ENCODE results near the gene LRRC3B.

The LRRC3B gene

GRCh38 chr3:26621906-26622620, 509 bp upstream of the LRRC3B start:
- Histone ChIP-seq H3K36me3 (replicated peaks) (no peaks in the 10 kb centered on the region), H3K4me1 (no peaks in the 10 kb centered on the region), H3K4me3 (no peak overlapping the region), H3K9me3 (no peaks in the 10 kb centered on the region), H3K27me3 (ENCODE audit: low read depth) (peaks cover 44% of the 10 kb centered on the region)
- in situ Hi-C loops (cut with MboI; ENCODE audit: low sequenced_read_pairs) = no loop called here
- no peak for DNase-seq (ENCODE audit: low spot score in 2 of 2)

DNA sequence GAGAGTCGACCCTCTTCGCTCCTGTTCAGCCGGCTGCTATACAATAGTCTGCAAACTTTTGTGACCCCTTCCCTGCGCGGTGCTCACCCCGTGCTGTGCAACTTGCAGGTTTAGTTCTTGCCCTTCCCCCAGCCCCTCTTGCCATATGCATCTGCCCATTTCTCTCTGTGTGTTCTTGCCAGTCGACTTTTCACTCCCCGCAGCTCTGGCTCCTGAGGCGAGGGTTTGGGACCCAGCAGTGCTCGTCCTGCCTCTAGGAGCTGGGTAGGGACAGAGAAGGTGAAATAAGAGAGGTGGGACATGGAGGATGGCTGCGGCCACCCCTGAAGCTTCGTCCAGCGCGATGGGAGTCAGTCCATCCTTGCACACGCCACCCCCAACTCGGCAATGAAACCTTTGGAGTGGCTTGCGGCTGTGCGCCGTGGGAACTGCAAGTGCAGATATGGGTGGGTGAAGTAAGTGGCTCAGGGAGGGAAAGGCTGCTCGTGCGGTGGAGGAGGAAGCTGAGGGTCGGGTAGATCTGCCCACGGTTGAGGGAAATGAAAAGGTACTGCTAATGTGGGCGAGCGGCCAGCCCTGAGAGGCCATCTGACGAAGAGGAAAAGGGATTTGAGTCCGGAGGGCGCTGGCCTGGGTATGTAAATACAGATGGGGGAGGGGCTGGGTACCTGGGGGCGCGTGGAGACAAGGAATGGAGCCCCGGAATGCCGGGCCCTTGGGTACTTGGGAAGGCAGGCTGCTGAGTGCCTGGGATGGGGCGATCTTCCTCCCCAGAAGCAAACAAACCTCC, 1.0 kb downstream of the LRRC3B start:
- Histone ChIP-seq H3K36me3 (replicated peaks) (no peaks in the 10 kb centered on the region), H3K4me1 (no peaks in the 10 kb centered on the region), H3K4me3 (no peak overlapping the region), H3K27me3 (ENCODE audit: low read depth) (peaks cover 44% of the 10 kb centered on the region), H3K9me3 (no peaks in the 10 kb centered on the region)
- in situ Hi-C loops (cut with MboI; ENCODE audit: low sequenced_read_pairs) = no loop called here
- no peak for DNase-seq (ENCODE audit: low spot score in 2 of 2)

DNA sequence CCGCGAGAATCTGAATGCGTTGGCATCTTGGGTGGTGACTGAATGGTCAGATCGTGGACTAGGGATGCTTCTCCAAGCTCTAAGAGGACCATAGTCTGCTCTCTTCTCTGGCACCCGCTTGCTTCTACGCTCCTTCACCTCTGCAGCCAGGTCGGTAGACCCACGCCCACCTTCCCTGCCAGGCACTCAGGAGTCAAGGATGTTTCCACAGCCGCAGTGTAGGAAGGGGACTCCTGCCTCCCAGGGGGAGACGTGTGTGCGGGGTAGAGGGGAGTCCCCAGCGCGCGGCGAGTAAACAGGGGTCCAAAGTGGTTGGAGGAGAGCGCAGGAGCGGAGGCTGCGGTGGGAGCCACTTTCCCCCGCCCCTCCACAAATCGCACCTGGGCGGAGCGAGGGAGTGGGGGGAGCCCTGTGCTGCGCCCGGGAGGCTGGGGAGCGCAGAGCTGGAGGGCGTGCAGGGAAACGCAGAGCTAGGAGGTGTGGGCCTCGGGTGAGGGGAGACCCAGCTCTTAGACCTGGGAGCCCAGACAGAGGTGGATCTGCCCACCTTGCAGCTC, 1.7 kb downstream of the LRRC3B start:
- no peak for DNase-seq (ENCODE audit: low spot score in 2 of 2)
- no peaks in the 10 kb centered on the region for H3K9me3 ChIP-seq
- H3K36me3 ChIP-seq (replicated peaks) = no peaks in the 10 kb centered on the region
- H3K4me3 ChIP-seq = no peak overlapping the region
- peaks cover 44% of the 10 kb centered on the region for H3K27me3 ChIP-seq (ENCODE audit: low read depth)
- in situ Hi-C loops (cut with MboI; ENCODE audit: low sequenced_read_pairs) = no loop called here
- H3K4me1 ChIP-seq = no peaks in the 10 kb centered on the region

DNA sequence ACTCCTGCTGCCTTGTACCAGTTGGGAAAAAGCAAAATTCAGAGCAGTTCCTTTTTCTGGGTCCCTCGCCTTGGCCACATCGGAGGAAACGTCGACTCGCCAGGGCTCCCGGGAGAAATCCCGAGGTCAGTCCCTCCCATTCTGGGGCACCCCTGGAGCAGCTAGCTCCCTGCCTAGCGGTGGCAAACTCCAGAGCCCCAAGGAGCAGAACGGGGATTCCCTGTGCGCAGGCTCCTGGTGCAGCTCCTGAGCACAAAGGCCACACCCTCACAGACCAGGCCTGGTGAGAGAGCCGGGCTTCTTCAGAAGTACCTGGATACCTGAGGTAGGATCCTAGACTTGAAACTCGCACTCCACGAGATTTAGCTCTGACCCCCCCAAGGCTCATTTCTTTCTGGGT, 2.6 kb downstream of the LRRC3B start:
- no peak overlapping the region for H3K4me3 ChIP-seq
- H3K36me3 ChIP-seq (replicated peaks) = no peaks in the 10 kb centered on the region
- no peak for DNase-seq (ENCODE audit: low spot score in 2 of 2)
- no peaks in the 10 kb centered on the region for H3K4me1 ChIP-seq
- H3K27me3 ChIP-seq (ENCODE audit: low read depth) = peaks cover 44% of the 10 kb centered on the region
- in situ Hi-C loops (cut with MboI; ENCODE audit: low sequenced_read_pairs) = no loop called here
- no peaks in the 10 kb centered on the region for H3K9me3 ChIP-seq

- no peak for DNase-seq (ENCODE audit: low spot score in 2 of 2)
- in situ Hi-C loops (cut with MboI; ENCODE audit: low sequenced_read_pairs) = no loop called here
- H3K27me3 ChIP-seq (ENCODE audit: low read depth) = peaks cover 34% of the 10 kb centered on the region
Measured at GRCh38 chr3:26627080-26627479, 4.5 kb downstream of the LRRC3B start.

GRCh38 chr3:26628915-26629314, 6.3 kb downstream of the LRRC3B start:
- peaks cover 18% of the 10 kb centered on the region for H3K27me3 ChIP-seq (ENCODE audit: low read depth)
- in situ Hi-C loops (cut with MboI; ENCODE audit: low sequenced_read_pairs) = no loop called here

More at GRCh38 chr3:26627080-26627479, 4.5 kb downstream of the LRRC3B start:
- Histone ChIP-seq H3K4me3 (no peak overlapping the region), H3K4me1 (no peaks in the 10 kb centered on the region), H3K9me3 (no peaks in the 10 kb centered on the region), H3K36me3 (replicated peaks) (no peaks in the 10 kb centered on the region)

DNA sequence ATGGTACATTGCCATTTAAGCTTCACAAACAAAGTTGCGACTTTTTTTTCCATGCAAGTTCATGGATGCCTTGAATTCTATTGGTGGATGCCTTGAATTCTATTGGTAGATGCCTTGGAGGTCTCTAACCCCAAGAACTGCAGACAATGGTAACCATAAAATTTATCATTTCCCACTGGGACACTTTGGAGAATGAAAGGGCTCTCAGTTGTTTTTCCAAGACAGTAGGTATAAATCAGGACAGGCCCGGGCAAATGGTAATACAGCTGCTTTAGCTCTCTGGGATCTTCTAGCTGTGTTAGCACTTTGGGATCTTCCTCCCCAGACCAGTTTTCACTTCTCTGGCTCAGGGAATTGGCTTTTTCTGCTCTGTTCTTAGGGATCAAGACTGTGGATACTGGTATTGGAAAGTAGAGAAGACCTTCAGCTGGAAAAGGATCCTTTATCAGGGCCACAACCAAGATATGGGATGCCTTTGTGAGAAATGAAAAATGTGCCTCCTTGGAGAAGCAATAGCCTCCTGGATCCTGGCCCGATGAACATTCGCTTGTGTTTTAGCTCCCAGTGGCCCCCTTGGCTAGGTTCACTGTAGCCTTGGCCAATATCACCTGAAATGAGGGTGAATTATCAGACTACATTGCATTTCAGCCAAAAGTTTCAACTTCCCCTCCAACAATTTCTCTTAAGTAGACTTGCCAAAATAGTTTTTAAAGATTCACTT, 8.3 kb downstream of the LRRC3B start:
- H3K27me3 ChIP-seq (ENCODE audit: low read depth) = peaks cover 4% of the 10 kb centered on the region; the same call in 1 of the 2 replicates
- H3K4me3 ChIP-seq = no peak overlapping the region
- H3K9me3 ChIP-seq = no peaks in the 10 kb centered on the region
- H3K4me1 ChIP-seq = no peaks in the 10 kb centered on the region
- H3K36me3 ChIP-seq (replicated peaks) = no peaks in the 10 kb centered on the region
- in situ Hi-C loops (cut with MboI; ENCODE audit: low sequenced_read_pairs) = no loop called here
- DNase-seq (ENCODE audit: low spot score in 2 of 2) = no peak

More at GRCh38 chr3:26628915-26629314, 6.3 kb downstream of the LRRC3B start:
- H3K9me3 ChIP-seq = no peaks in the 10 kb centered on the region
- no peak overlapping the region for H3K4me3 ChIP-seq
- H3K4me1 ChIP-seq = no peaks in the 10 kb centered on the region
- no peaks in the 10 kb centered on the region for H3K36me3 ChIP-seq (replicated peaks)
- DNase-seq (ENCODE audit: low spot score in 2 of 2) = no peak

DNA sequence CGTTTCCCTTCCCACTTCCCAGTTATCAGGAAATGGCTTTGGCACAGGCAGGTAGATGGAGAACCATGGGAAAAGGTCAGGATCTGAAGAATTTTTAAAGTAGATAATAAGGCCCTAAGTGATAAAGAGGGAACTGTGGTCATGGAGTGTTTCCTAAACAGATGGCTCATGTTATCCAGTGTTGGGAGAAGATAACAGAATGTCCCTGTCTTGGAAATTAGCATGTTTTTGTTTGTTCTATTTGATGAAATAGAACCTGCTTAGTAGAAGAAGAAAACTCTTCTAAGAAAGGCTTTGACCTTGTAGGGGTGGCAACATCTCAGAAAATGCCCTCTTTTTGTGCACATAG, 8.8 kb downstream of the LRRC3B start:
- no peak for DNase-seq (ENCODE audit: low spot score in 2 of 2)
- H3K4me3 ChIP-seq = no peak overlapping the region
- no peaks in the 10 kb centered on the region for H3K4me1 ChIP-seq
- peaks cover under 1% of the 10 kb centered on the region; the same call in 1 of the 2 replicates for H3K27me3 ChIP-seq (ENCODE audit: low read depth)
- no peaks in the 10 kb centered on the region for H3K9me3 ChIP-seq
- in situ Hi-C loops (cut with MboI; ENCODE audit: low sequenced_read_pairs) = no loop called here
- H3K36me3 ChIP-seq (replicated peaks) = no peaks in the 10 kb centered on the region

GRCh38 chr3:26634601-26635000, 12.0 kb downstream of the LRRC3B start:
- H3K27me3 ChIP-seq (ENCODE audit: low read depth) = no peaks in the 10 kb centered on the region
- H3K9me3 ChIP-seq = no peaks in the 10 kb centered on the region
- in situ Hi-C loops (cut with MboI; ENCODE audit: low sequenced_read_pairs) = no loop called here
- no peaks in the 10 kb centered on the region for H3K4me1 ChIP-seq
- H3K36me3 ChIP-seq (replicated peaks) = no peaks in the 10 kb centered on the region
- H3K4me3 ChIP-seq = no peak overlapping the region
- DNase-seq (ENCODE audit: low spot score in 2 of 2) = no peak

DNA sequence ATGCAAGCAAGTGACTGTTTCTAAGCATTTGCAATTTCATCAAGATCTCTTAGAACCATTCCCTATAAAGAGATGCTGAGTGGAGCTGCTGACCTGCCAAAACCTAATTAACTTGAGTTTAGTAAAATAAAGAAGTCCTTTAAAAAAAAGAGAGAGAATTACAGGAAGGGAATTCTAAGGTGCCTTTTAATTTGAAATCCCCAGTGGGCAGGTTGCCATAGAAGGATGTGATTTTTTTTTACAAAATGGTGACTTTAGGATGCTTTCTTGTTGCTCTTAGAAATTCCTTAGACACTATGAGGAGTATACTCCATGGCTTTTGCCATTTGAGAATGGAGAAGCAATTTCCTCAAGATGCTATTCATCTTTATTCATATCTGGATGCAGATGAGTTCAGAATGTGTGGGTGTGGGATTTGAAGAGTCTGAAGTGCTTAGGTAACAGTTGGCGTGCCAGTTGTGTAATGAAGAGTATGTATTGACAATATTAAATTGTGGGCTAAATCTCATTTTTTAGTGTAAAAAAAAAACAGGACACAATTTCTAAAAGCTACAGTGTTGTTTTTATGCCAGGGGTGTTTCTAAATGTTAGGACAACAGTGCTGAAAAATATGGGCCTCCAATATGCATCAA, 13.6 kb downstream of the LRRC3B start:
- no peaks in the 10 kb centered on the region for H3K27me3 ChIP-seq (ENCODE audit: low read depth)
- H3K36me3 ChIP-seq (replicated peaks) = no peaks in the 10 kb centered on the region
- H3K4me3 ChIP-seq = no peak overlapping the region
- H3K4me1 ChIP-seq = no peaks in the 10 kb centered on the region
- DNase-seq (ENCODE audit: low spot score in 2 of 2) = no peak
- no peaks in the 10 kb centered on the region for H3K9me3 ChIP-seq
- in situ Hi-C loops (cut with MboI; ENCODE audit: low sequenced_read_pairs) = no loop called here

- in situ Hi-C loops (cut with MboI; ENCODE audit: low sequenced_read_pairs) = no loop called here
Measured at GRCh38 chr3:26637698-26638097, 15.1 kb downstream of the LRRC3B start.

DNA sequence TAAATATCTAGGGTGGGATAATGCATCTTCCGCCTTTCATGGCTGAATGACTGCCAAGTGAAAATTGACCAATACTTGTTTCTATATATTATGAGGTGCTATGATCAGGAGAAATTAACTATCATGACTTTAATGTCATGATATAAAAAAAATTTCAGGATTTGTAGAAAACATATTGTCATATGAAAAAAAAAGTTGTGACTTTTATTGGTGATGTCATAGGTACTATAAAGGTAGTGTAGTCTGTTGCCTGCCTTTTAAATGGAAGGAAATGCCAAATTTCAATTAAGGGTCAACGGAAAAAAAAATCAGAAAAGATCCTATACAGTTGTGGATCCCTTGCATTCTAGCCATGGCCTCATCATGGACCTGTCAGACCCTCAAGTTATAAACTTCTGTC, 15.5 kb downstream of the LRRC3B start:
- in situ Hi-C loops (cut with MboI; ENCODE audit: low sequenced_read_pairs) = no loop called here
- no peaks in the 10 kb centered on the region for H3K36me3 ChIP-seq (replicated peaks)
- no peak overlapping the region for H3K4me3 ChIP-seq
- H3K4me1 ChIP-seq = no peaks in the 10 kb centered on the region
- no peaks in the 10 kb centered on the region for H3K27me3 ChIP-seq (ENCODE audit: low read depth)
- no peaks in the 10 kb centered on the region for H3K9me3 ChIP-seq
- no peak for DNase-seq (ENCODE audit: low spot score in 2 of 2)

More at GRCh38 chr3:26637698-26638097, 15.1 kb downstream of the LRRC3B start:
- H3K4me1 ChIP-seq = no peaks in the 10 kb centered on the region
- no peak for DNase-seq (ENCODE audit: low spot score in 2 of 2)
- no peaks in the 10 kb centered on the region for H3K36me3 ChIP-seq (replicated peaks)
- H3K4me3 ChIP-seq = no peak overlapping the region
- H3K27me3 ChIP-seq (ENCODE audit: low read depth) = no peaks in the 10 kb centered on the region
- no peaks in the 10 kb centered on the region for H3K9me3 ChIP-seq

DNA sequence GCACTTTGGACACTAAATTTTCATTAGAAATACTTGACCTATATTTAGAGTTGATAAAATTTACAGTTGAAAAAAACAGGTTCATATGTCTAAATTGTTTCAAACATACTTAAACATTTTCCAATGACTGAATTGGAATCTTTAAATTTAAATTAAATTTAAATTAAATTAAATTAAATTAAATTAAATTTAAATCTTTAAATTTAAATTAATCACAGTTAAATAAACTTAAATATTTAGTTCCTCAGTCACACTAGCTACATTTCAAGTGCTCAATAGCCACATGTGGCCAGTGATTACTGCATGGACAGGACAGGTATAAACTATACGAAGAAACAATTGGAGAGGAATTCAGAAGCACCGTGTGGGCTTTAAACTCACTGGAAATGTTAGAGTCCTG, 16.8 kb downstream of the LRRC3B start:
- DNase-seq (ENCODE audit: low spot score in 2 of 2) = no peak
- Histone ChIP-seq H3K4me1 (no peaks in the 10 kb centered on the region), H3K9me3 (no peaks in the 10 kb centered on the region), H3K36me3 (replicated peaks) (no peaks in the 10 kb centered on the region), H3K4me3 (no peak overlapping the region), H3K27me3 (ENCODE audit: low read depth) (no peaks in the 10 kb centered on the region)
- in situ Hi-C loops (cut with MboI; ENCODE audit: low sequenced_read_pairs) = no loop called here

Data from HAP-1 (cell line).